Spleen (tissue), 11 donors: ENCODE data around the gene MYO16. TPM values are rescaled to one million over a fixed set of nuclear protein-coding genes. Genes with fewer than 3 reads are reported as not detected.

Source experiments
- DNase-seq: peaks from one replicate; pipeline ENCODE4 v3.0.0-alpha.2; 2020
- H3K27ac ChIP-seq, 8 donors: fragments of 200-600 bp; sonication (generic) in 7 of 8; 1 replicate in 4 of 8; 2 replicates in 4 of 8; pipeline versions ENCODE4 v1.5.0 to v1.8.0; 2016 to 2021; ENCODE audit warnings: inconsistent platforms in 4 of 8, mild to moderate bottlenecking in 4 of 8, moderate library complexity in 1 of 8
- H3K27me3 ChIP-seq, 7 donors: fragments of 200-600 bp; sonication (generic) in 6 of 7; replicated peaks in 1 of 7; 1 replicate in 4 of 7; 2 replicates in 3 of 7; pipeline versions ENCODE4 v1.5.0 to v1.8.0; 2016 to 2021; ENCODE audit warnings: inconsistent platforms in 3 of 7, mild to moderate bottlenecking in 1 of 7
- H3K36me3 ChIP-seq, 6 donors: fragments of 200-600 bp; sonication (generic) in 5 of 6; 1 replicate in 4 of 6; 2 replicates in 2 of 6; pipeline versions ENCODE4 v1.5.0 to v1.8.0; 2016 to 2021; ENCODE audit warnings: inconsistent platforms in 2 of 6
- H3K4me1 ChIP-seq, 6 donors: fragments of 200-600 bp; sonication (generic) in 5 of 6; 1 replicate in 3 of 6; 2 replicates in 3 of 6; pipeline versions ENCODE4 v1.5.0 to v1.8.0; 2016 to 2021; ENCODE audit warnings: inconsistent platforms in 3 of 6
- H3K4me3 ChIP-seq, 8 donors: fragments of 200-600 bp; sonication (generic) in 7 of 8; 1 replicate in 4 of 8; 2 replicates in 4 of 8; pipeline versions ENCODE4 v1.5.0 to v1.8.0; 2016 to 2021; ENCODE audit warnings: inconsistent platforms in 4 of 8, mild to moderate bottlenecking in 4 of 8, moderate library complexity in 2 of 8
- H3K9me3 ChIP-seq, 8 donors: fragments of 200-600 bp; sonication (generic) in 7 of 8; 1 replicate in 4 of 8; 2 replicates in 4 of 8; pipeline versions ENCODE4 v1.5.0 to v1.8.0; 2016 to 2021; ENCODE audit warnings: inconsistent platforms in 4 of 8
- CTCF ChIP-seq, 11 experiments: fragments of 200-600 bp in 7 of 11; fragments of 450-650 bp in 4 of 11; sonication (generic) in 4 of 11; IDR thresholded peaks in 8 of 11; conservative IDR thresholded peaks in 3 of 11; 1 replicate in 7 of 11; 2 replicates in 4 of 11; pipeline versions ENCODE4 v1.4.0 to v1.8.0; 2016 to 2021; ENCODE audit warnings: antibody characterized with exemption in 11 of 11, inconsistent platforms in 4 of 11, mild to moderate bottlenecking in 1 of 11
- POLR2A ChIP-seq, 3 donors: fragments of 450-650 bp; IDR thresholded peaks; one replicate each; pipeline ENCODE4 v1.5.1; 2017; ENCODE audit warnings: antibody characterized with exemption in 3 of 3, mild to moderate bottlenecking in 1 of 3
- POLR2AphosphoS5 ChIP-seq, 3 donors: sonication (generic); formaldehyde crosslinking; IDR thresholded peaks; one replicate each; pipeline ENCODE4 v1.5.1; 2017; ENCODE audit warnings: antibody characterized with exemption in 3 of 3
- WGBS, 5 donors: extraction: QIAGEN DNeasy Blood & Tissue Kit in 3 of 5; methylation state at CpG; one replicate each; pipeline versions ENCODE4 v1.1.5 to v1.1.7; 2013 to 2018; 5-methylcytosine and 5-hydroxymethylcytosine counted together
- intact Hi-C: fragments of 100-400 bp; cut with DNase I; formaldehyde crosslinking; loops from one replicate; pipeline ENCODE4 v1.15.0; 2023; ENCODE audit warnings: low total_unique reads
- polyA plus RNA-seq, 3 donors: library from polyadenylated mRNA; stranded (reverse); fragments of 200-250 nt; gene quantifications; one replicate each; pipeline ENCODE4 v1.2.1, GENCODE V29; 2013
- total RNA-seq, 7 donors: library from RNA; depleted of rRNA in 3 of 7; stranded (reverse); fragments of >200 nt in 3 of 7; fragmentation: NEBNext Ultra II Directional in 4 of 7; extraction: Animal tissue kit (Norgen Biotek cat#: 25700) in 4 of 7; gene quantifications; one replicate each; pipeline versions ENCODE4 v1.1.0 to v1.2.1, GENCODE V29; 2016 to 2021
- donor health status: healthy with polysubstance abuse.
- donor health status: DM: no; HTN: no; CAD: no; lungs with moderate emphysema.
- donor health status: DM: no; HTN: no; CAD: no.
- donor health status: Bipolar disorder and iron deficiency.
- donor health status: healthy.
- donor health status: DM: no; HTN: no; CAD: no.
- donor health status: DM: yes; HTN: yes; CAD: no.

Gene MYO16
- total and polyA plus RNA-seq, 10 donors = 0.03 to 0.51 (median 0.26) TPM; not detected in 1

- intact Hi-C loops = no loop called here
- no peaks in the 10 kb centered on the region for H3K4me1 ChIP-seq
- H3K27ac ChIP-seq = no peak overlapping the region
- TF ChIP-seq CTCF (IDR thresholded peaks at IDR 0.05 in 8 of 11, conservative IDR thresholded peaks at IDR 0.05 in 3 of 11) (no peak), POLR2AphosphoS5 (IDR thresholded peaks at IDR 0.05) (no peak), POLR2A (IDR thresholded peaks at IDR 0.05) (no peak)
- 6 to 89% (median 74%) methylated on average over 1 of the region's 1 CpG for WGBS, 5 donors
- no peaks in the 10 kb centered on the region for H3K27me3 ChIP-seq
- no peaks in the 10 kb centered on the region for H3K9me3 ChIP-seq
- H3K36me3 ChIP-seq = no peaks in the 10 kb centered on the region
- no peak overlapping the region for H3K4me3 ChIP-seq
- no peak for DNase-seq
Observed at GRCh38 chr13:108680011-108680410, 50.6 kb downstream of the MYO16 start.

- Histone ChIP-seq H3K36me3 (no peaks in the 10 kb centered on the region), H3K4me1 (no peaks in the 10 kb centered on the region), H3K9me3 (no peaks in the 10 kb centered on the region), H3K4me3 (no peak overlapping the region), H3K27me3 (no peaks in the 10 kb centered on the region), H3K27ac (no peak overlapping the region)
- no peak for DNase-seq
- TF ChIP-seq POLR2AphosphoS5 (IDR thresholded peaks at IDR 0.05) (no peak), POLR2A (IDR thresholded peaks at IDR 0.05) (no peak), CTCF (IDR thresholded peaks at IDR 0.05 in 8 of 11, conservative IDR thresholded peaks at IDR 0.05 in 3 of 11) (no peak)
- 82 to 91% (median 85%) methylated on average over 8 of the region's 8 CpGs for WGBS, 5 donors
- intact Hi-C loops = no loop called here
Observed at GRCh38 chr13:108681986-108682575, 52.7 kb downstream of the MYO16 start.

- H3K27me3 ChIP-seq = no peaks in the 10 kb centered on the region
- TF ChIP-seq POLR2A (IDR thresholded peaks at IDR 0.05) = no peak
- TF ChIP-seq POLR2AphosphoS5 (IDR thresholded peaks at IDR 0.05) = no peak
- TF ChIP-seq CTCF (IDR thresholded peaks at IDR 0.05 in 8 of 11, conservative IDR thresholded peaks at IDR 0.05 in 3 of 11) = no peak
- no peaks in the 10 kb centered on the region for H3K36me3 ChIP-seq
- H3K4me1 ChIP-seq = no peaks in the 10 kb centered on the region
- 75 to 88% (median 81%) methylated on average over 4 of the region's 4 CpGs for WGBS, 5 donors
- H3K4me3 ChIP-seq = no peak overlapping the region
- no peaks in the 10 kb centered on the region for H3K9me3 ChIP-seq
- intact Hi-C loops = no loop called here
- no peak overlapping the region for H3K27ac ChIP-seq
- DNase-seq = no peak
Observed at GRCh38 chr13:108682714-108683113, 53.3 kb downstream of the MYO16 start.

- WGBS, 5 donors = 77 to 93% (median 82%) methylated on average over 5 of the region's 5 CpGs
- no peaks in the 10 kb centered on the region for H3K9me3 ChIP-seq
- no peaks in the 10 kb centered on the region for H3K27me3 ChIP-seq
- H3K4me3 ChIP-seq = no peak overlapping the region
- no peaks in the 10 kb centered on the region for H3K4me1 ChIP-seq
- DNase-seq = no peak
- intact Hi-C loops = no loop called here
- H3K36me3 ChIP-seq = no peaks in the 10 kb centered on the region
- TF ChIP-seq POLR2A (IDR thresholded peaks at IDR 0.05) = no peak
- TF ChIP-seq POLR2AphosphoS5 (IDR thresholded peaks at IDR 0.05) = no peak
- no peak for TF ChIP-seq CTCF (IDR thresholded peaks at IDR 0.05 in 8 of 11, conservative IDR thresholded peaks at IDR 0.05 in 3 of 11)
- H3K27ac ChIP-seq = no peak overlapping the region
Observed at GRCh38 chr13:108686027-108686426, 56.6 kb downstream of the MYO16 start.
